GM19324 (cell line): Measurements from ENCODE around the gene PSMD7.
"Not testable (repeated sequence)": the region's sequence is repeated elsewhere in the genome, so short reads cannot be mapped to it uniquely, and the experiment has no call there.

Source experiments
- ATAC-seq: cut with Tn5 transposase; IDR thresholded peaks from one replicate; pipeline ENCODE4 v1.9.1; 2021; ENCODE audit warnings: mild to moderate bottlenecking, moderate library complexity; ENCODE audit not compliant: unreplicated experiment, low FRiP score

PSMD7 gene

GRCh38 chr16:74291577-74292208, 4.9 kb upstream of the PSMD7 start:
- no peak for ATAC-seq

- peak; percentile 1 for ATAC-seq
Measured at GRCh38 chr16:74296104-74296431, 546 bp upstream of the PSMD7 start.

- peak; percentile 26 for ATAC-seq
Measured at GRCh38 chr16:74297145-74297665, 591 bp downstream of the PSMD7 start.

GRCh38 chr16:74298104-74298503, 1.5 kb downstream of the PSMD7 start:
- ATAC-seq = no peak

GRCh38 chr16:74302341-74302740, 5.7 kb downstream of the PSMD7 start:
- ATAC-seq = no peak

- no peak for ATAC-seq
Measured at GRCh38 chr16:74304164-74304834, 7.7 kb downstream of the PSMD7 start.

- ATAC-seq = no peak
Measured at GRCh38 chr16:74304835-74305176, 8.2 kb downstream of the PSMD7 start.

GRCh38 chr16:74305281-74305680, 8.7 kb downstream of the PSMD7 start:
- no peak for ATAC-seq

GRCh38 chr16:74305978-74306784, 9.6 kb downstream of the PSMD7 start:
- ATAC-seq = no peak

GRCh38 chr16:74307383-74307782, 10.8 kb downstream of the PSMD7 start:
- ATAC-seq = no peak

GRCh38 chr16:74309789-74310781, 13.5 kb downstream of the PSMD7 start:
- no peak for ATAC-seq

- ATAC-seq = no peak
Measured at GRCh38 chr16:74315059-74315458, 18.4 kb downstream of the PSMD7 start.

- no peak for ATAC-seq
Measured at GRCh38 chr16:74320707-74321106, 24.1 kb downstream of the PSMD7 start.

- no peak for ATAC-seq
Measured at GRCh38 chr16:74321356-74321755, 24.7 kb downstream of the PSMD7 start.

- no peak for ATAC-seq
Measured at GRCh38 chr16:74322301-74322710, 25.7 kb downstream of the PSMD7 start.

GRCh38 chr16:74324777-74325176, 28.2 kb downstream of the PSMD7 start:
- ATAC-seq = not testable (repeated sequence)

- ATAC-seq = no peak
Measured at GRCh38 chr16:74325641-74326040, 29.0 kb downstream of the PSMD7 start.

- not testable (repeated sequence) for ATAC-seq
Measured at GRCh38 chr16:74328346-74328745, 31.7 kb downstream of the PSMD7 start.

GRCh38 chr16:74332469-74332868, 35.9 kb downstream of the PSMD7 start:
- ATAC-seq = not testable (repeated sequence)

GRCh38 chr16:74337506-74337905, 40.9 kb downstream of the PSMD7 start:
- not testable (repeated sequence) for ATAC-seq
